CD4-positive, CD25-positive, alpha-beta regulatory T cell (primary cell): ENCODE results near the gene GHDC. TPM values are rescaled to one million over a fixed set of nuclear protein-coding genes. Genes with fewer than 3 reads are reported as not detected.
A peak's percentile ranks its signal among the peaks of the same experiment; 100 is the strongest.
"Not testable (repeated sequence)": the region's sequence is repeated elsewhere in the genome, so short reads cannot be mapped to it uniquely, and the experiment has no call there.

Experiments
- ATAC-seq, 2 donors: fragments of 150-1000 bp; cut with Tn5 transposase; one replicate each; pipeline ENCODE4 v1.10.0; 2021; ENCODE audit warnings: low read depth in 2 of 2, moderate number of reproducible peaks in 2 of 2, moderate library complexity in 1 of 2
- DNase-seq, 3 donors: peaks; one replicate each; pipeline versions ENCODE4 v3.0.0 to v3.0.0-alpha.2; 2012 to 2022; ENCODE audit warnings: mixed read lengths in 1 of 3
- H3K27ac ChIP-seq: one replicate; pipeline ENCODE4 v1.7.0; 2013; ENCODE audit warnings: mild to moderate bottlenecking, low read length; ENCODE audit not compliant: insufficient read depth, poor library complexity, severe bottlenecking
- H3K27me3 ChIP-seq: one replicate; pipeline ENCODE4 v1.7.0; 2013; ENCODE audit warnings: low read length; ENCODE audit not compliant: control insufficient read depth, insufficient read depth
- H3K36me3 ChIP-seq: one replicate; pipeline ENCODE4 v1.7.0; 2013; ENCODE audit warnings: mild to moderate bottlenecking, low read length, moderate library complexity; ENCODE audit not compliant: control insufficient read depth, insufficient read depth
- H3K4me1 ChIP-seq: 2 replicates; pipeline ENCODE4 v1.7.0; 2013; ENCODE audit warnings: mild to moderate bottlenecking, low read length; ENCODE audit not compliant: insufficient read depth, control insufficient read depth, poor library complexity, severe bottlenecking
- H3K4me3 ChIP-seq: one replicate; pipeline ENCODE4 v1.7.0; 2013; ENCODE audit warnings: low read depth, mild to moderate bottlenecking, low read length, moderate library complexity
- H3K9me3 ChIP-seq, 2 experiments: 1 replicate in 1 of 2; 2 replicates in 1 of 2; pipeline ENCODE4 v1.7.0; 2013; ENCODE audit warnings: low read length in 2 of 2, mild to moderate bottlenecking in 1 of 2, moderate library complexity in 1 of 2; ENCODE audit not compliant: control insufficient read depth in 2 of 2
- H3K27ac Mint-ChIP-seq, 3 donors: one replicate each; pipeline ENCODE4 v1.8.0; 2020 to 2022; ENCODE audit warnings: mild to moderate bottlenecking in 3 of 3, mixed read lengths in 3 of 3, moderate library complexity in 2 of 3
- H3K27me3 Mint-ChIP-seq: one replicate; pipeline ENCODE4 v1.8.0; 2022; ENCODE audit warnings: mild to moderate bottlenecking, mixed read lengths
- H3K36me3 Mint-ChIP-seq: one replicate; pipeline ENCODE4 v1.8.0; 2020; ENCODE audit warnings: mixed read lengths
- H3K4me1 Mint-ChIP-seq, 4 donors: one replicate each; pipeline ENCODE4 v1.8.0; 2020 to 2022; ENCODE audit warnings: mixed read lengths in 4 of 4, mild to moderate bottlenecking in 1 of 4
- H3K4me3 Mint-ChIP-seq, 4 donors: one replicate each; pipeline ENCODE4 v1.8.0; 2020 to 2022; ENCODE audit warnings: mild to moderate bottlenecking in 4 of 4, mixed read lengths in 4 of 4, moderate library complexity in 3 of 4
- H3K9me3 Mint-ChIP-seq, 7 donors: one replicate each; pipeline ENCODE4 v1.8.0; 2020 to 2022; ENCODE audit warnings: mixed read lengths in 7 of 7, mild to moderate bottlenecking in 3 of 7, moderate library complexity in 2 of 7
- polyA plus RNA-seq, 4 donors: library from polyadenylated mRNA; unstranded; fragments of 300-500 nt; fragmentation: Illumina TruSeq; gene quantifications; one replicate each; pipeline ENCODE4 v1.2.3, GENCODE V29; 2021
- total RNA-seq: library from RNA; stranded (reverse); gene quantifications from one replicate; pipeline ENCODE4 v1.2.3, GENCODE V29; 2022

GHDC gene
- total and polyA plus RNA-seq, 5 donors from 2014 or later: 11.1 to 17.8 (median 13.4) TPM

DNA sequence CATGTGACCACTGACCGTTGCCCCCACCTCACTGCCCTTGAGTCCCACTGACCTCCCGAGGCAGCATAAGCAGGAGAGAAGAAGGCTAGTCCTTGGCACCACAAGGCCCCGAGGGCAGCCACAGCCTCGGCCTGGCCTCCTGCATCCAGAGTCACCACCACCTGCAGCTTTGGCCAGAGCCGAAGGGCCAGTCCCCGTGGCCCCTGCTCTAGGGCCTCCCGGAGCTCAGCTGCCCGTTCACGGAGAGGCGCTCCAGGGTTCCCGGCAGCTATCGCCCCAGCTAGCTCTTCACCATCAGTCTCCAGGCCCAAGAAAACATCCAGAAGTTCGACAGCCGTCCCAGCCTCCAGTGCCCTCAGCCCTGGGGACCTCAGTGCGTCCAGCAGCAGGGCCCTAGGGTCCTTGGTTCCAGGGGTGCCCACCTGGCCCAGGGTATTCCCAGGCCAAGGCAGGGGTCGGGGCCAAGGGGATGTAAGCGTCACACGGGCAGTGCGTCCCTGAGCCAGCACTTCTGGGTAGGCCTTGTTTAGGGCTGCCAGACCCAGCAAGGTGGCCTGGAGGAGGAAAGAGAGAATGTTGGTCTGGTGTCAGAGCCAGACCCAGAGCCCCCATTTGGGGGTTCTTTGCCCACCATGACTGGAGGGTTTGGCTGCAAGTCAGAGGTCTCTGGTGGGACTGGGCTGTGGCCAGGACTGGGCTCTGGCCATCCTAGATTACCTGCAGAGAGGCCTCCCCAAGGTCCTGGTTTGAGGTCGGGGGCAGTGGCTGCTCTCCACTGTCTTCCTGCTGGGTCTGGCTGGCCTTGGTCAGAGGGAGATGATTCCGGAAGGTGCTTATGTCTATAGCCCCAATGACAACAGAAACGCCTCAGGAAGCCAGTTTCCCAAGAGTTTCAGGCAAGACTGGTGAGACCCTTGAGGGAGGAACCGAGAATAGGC lies 1.8 kb downstream of the GHDC start:
- Histone ChIP-seq H3K36me3 (no peaks in the 10 kb centered on the region), H3K27ac (no peak overlapping the region), H3K4me1 (peaks cover 18% of the 10 kb centered on the region), H3K4me3 (no peak overlapping the region), H3K27me3 (no peaks in the 10 kb centered on the region), H3K9me3 (no peaks in the 10 kb centered on the region)
- ATAC-seq (no peak), DNase-seq (no peak)
- Mint-ChIP-seq H3K36me3 (peaks cover 4% of the 10 kb centered on the region), H3K4me1 (peaks cover 5 to 39% (median 11%) of the 10 kb centered on the region in 4 donors), H3K27ac (peak overlapping the region in 1 of 3 donors; percentile 51), H3K27me3 (no peaks in the 10 kb centered on the region), H3K4me3 (peak overlapping the region; percentile 77 to 97 (median 96)), H3K9me3 (no peaks in the 10 kb centered on the region)

DNA sequence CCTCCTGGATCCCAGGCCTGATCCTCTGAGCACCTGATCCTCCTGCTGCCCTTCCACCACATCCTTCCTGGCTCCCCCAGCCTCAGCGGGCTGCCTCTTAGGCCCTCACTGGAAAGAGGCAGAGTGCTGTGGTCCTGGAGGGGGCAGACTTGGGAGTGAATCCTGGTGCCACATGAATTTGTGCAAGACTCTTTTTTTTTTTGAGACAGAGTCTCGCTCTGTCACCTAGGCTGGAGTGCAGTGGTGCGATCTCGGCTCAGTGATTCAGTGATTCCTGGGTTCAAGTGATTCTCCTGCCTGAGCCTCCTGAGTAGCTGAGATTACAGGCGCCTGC lies 3.1 kb downstream of the GHDC start:
- no peak overlapping the region for H3K4me3 Mint-ChIP-seq
- H3K9me3 Mint-ChIP-seq: no peaks in the 10 kb centered on the region
- no peaks in the 10 kb centered on the region for H3K27me3 ChIP-seq
- no peak overlapping the region for H3K4me3 ChIP-seq
- H3K27me3 Mint-ChIP-seq: no peaks in the 10 kb centered on the region
- peaks cover 18% of the 10 kb centered on the region for H3K4me1 ChIP-seq
- no peaks in the 10 kb centered on the region for H3K9me3 ChIP-seq
- H3K27ac Mint-ChIP-seq: no peak overlapping the region
- no peaks in the 10 kb centered on the region for H3K36me3 ChIP-seq
- DNase-seq: no peak
- peaks cover 4% of the 10 kb centered on the region for H3K36me3 Mint-ChIP-seq
- peaks cover 5 to 37% (median 11%) of the 10 kb centered on the region in 4 donors for H3K4me1 Mint-ChIP-seq
- ATAC-seq: no peak
- no peak overlapping the region for H3K27ac ChIP-seq

DNA sequence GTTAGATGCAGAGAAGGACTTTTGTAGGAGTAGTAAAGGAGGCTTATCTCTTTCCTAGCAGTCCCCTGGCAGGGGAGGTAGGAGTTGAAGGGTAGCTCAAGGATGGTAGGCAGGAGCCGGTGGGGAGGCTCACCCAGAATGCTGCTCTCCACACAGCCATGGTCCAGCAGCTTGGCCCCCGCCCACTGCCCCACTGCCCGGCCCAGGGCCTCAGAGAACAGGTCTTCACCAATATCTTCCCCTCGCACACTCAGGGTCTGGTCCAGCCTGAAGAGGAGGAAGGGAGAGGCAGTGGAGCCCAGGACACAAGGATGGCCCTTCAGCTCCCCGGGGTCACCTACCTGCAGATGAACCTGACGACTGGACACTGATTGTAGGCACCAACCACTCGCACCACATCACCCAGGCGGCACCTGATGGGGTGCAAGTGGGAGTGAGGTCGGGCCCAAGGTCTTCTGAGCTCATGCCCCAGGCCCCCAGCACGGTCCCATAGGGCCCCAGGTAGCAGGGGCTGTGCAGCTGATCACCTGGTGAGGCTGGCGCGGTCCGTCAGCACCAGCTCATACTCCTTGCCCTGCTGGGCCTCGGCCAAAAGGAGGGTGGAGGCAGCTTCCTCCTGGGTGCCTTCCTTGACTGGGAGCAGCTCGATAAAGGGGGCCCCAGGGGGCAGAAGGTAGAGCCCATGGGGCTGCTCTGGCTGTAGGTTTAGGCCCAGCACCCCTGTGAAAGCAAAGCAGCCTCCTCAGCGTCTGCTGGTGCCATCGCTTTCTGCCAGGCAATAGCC lies 3.6 kb downstream of the GHDC start:
- H3K4me3 Mint-ChIP-seq: peak overlapping the region in 2 of 4 donors; percentile 2 to 39
- no peak for DNase-seq
- no peak overlapping the region for H3K27ac Mint-ChIP-seq
- peaks cover 4% of the 10 kb centered on the region for H3K36me3 Mint-ChIP-seq
- Histone ChIP-seq H3K27ac (no peak overlapping the region), H3K36me3 (no peaks in the 10 kb centered on the region), H3K4me3 (no peak overlapping the region), H3K27me3 (no peaks in the 10 kb centered on the region), H3K4me1 (peaks cover 18% of the 10 kb centered on the region), H3K9me3 (no peaks in the 10 kb centered on the region)
- H3K27me3 Mint-ChIP-seq: no peaks in the 10 kb centered on the region
- ATAC-seq: no peak
- H3K4me1 Mint-ChIP-seq: peaks cover 5 to 36% (median 11%) of the 10 kb centered on the region in 4 donors
- no peaks in the 10 kb centered on the region for H3K9me3 Mint-ChIP-seq

DNA sequence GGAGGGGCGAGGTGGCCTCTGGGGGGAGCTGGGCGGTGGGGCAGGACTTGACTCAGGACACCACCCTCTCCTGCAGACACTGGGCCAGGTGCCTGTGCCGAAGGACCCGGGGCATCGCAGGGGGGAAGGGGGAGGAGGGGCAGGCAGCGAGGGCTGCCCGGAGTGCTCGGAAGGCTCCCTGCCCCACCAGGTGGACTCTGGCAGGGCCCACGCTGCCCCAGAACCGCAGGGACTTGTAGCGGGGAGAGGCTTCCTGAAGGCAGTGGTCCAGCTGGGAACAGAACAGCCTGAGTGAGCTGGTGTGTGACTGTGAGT lies 4.7 kb downstream of the GHDC start:
- H3K4me1 Mint-ChIP-seq: peaks cover 4 to 41% (median 15%) of the 10 kb centered on the region in 4 donors
- H3K27me3 ChIP-seq: no peaks in the 10 kb centered on the region
- H3K4me3 Mint-ChIP-seq: no peak overlapping the region
- no peaks in the 10 kb centered on the region for H3K27me3 Mint-ChIP-seq
- peaks cover 4% of the 10 kb centered on the region for H3K36me3 Mint-ChIP-seq
- H3K9me3 Mint-ChIP-seq: no peaks in the 10 kb centered on the region
- H3K4me3 ChIP-seq: no peak overlapping the region
- ATAC-seq (no peak), DNase-seq (no peak)
- H3K4me1 ChIP-seq: peaks cover 18% of the 10 kb centered on the region
- H3K27ac ChIP-seq: no peak overlapping the region
- H3K36me3 ChIP-seq: no peaks in the 10 kb centered on the region
- no peaks in the 10 kb centered on the region for H3K9me3 ChIP-seq
- H3K27ac Mint-ChIP-seq: no peak overlapping the region

DNA sequence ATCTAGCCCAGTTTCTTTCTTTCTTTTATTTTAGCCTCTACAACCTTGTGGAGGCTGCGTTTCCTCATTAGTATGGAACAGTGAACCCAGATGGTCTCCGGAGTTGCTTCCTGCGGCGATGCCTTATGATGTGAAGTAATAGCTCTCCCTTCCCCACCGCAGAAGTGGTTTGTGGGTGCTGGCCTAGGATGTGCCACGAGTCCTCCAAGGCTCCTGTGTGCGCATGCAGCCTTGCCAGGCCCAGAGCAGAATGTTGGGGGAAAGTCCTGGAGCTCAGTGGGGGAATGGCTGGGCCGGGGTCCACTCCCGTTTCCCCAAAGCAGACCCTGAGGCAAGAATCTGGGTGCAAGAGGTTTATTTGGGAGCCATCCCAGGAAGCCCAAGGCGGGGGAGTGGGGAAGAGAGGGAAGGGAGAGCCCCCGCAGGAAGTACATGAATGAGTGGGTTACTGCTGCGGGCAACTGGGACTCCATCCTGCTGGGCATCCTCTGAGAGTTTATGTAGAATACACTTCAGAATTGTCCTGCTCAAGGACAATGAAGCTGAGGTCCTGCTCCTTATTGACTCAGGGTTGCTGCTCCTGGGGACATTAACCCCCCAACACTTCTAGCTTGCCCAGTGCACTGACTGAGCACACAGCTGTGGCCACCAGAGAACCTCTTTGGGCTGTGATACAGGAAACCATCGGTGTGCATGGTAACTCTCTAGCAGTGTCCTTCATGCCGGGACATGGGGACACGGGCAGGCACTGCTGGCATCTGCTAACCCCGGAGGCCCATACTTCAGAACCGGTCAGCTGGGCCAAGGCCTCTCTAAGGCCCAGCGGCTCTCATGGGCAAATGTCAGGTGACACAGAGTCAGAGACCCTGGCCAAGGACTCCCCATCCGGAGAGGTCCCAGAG lies 5.3 kb downstream of the GHDC start:
- Histone ChIP-seq H3K36me3 (no peaks in the 10 kb centered on the region), H3K4me1 (peaks cover 19% of the 10 kb centered on the region), H3K27ac (no peak overlapping the region), H3K27me3 (no peaks in the 10 kb centered on the region), H3K9me3 (no peaks in the 10 kb centered on the region), H3K4me3 (no peak overlapping the region)
- Mint-ChIP-seq H3K4me1 (peaks cover 0 to 39% (median 13%) of the 10 kb centered on the region in 4 donors), H3K9me3 (no peaks in the 10 kb centered on the region), H3K36me3 (peaks cover 4% of the 10 kb centered on the region), H3K4me3 (peak overlapping the region in 1 of 4 donors; percentile 24), H3K27ac (no peak overlapping the region), H3K27me3 (no peaks in the 10 kb centered on the region)
- no peak for ATAC-seq
- no peak for DNase-seq

DNA sequence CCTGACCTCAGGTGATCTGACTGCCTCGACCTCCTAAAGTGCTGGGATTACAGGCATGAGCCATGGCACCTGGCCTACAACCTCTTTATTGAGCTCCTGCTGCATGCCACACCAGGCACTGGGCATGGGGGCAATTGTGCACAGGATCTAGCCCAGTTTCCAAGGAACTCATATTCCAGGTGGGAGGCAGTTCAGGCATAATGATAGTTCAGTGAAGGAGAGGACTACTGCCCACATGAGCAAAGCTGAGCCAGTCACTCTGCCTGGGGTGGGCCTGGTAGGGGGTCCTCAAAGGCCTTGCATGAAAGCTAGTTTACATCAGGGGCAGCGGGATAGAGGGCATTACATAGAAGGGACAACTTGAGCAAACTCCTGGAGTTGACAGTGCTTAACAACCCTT lies 6.5 kb downstream of the GHDC start:
- DNase-seq (no peak), ATAC-seq (no peak)
- Mint-ChIP-seq H3K9me3 (no peaks in the 10 kb centered on the region), H3K4me3 (peak overlapping the region in 2 of 4 donors; percentile 52 to 55), H3K27ac (no peak overlapping the region), H3K27me3 (peaks cover 7% of the 10 kb centered on the region), H3K36me3 (peaks cover 4% of the 10 kb centered on the region), H3K4me1 (peaks cover 5 to 38% (median 16%) of the 10 kb centered on the region in 4 donors)
- H3K27me3 ChIP-seq: no peaks in the 10 kb centered on the region
- H3K4me1 ChIP-seq: peaks cover 17% of the 10 kb centered on the region
- no peaks in the 10 kb centered on the region for H3K36me3 ChIP-seq
- H3K9me3 ChIP-seq: no peaks in the 10 kb centered on the region
- H3K27ac ChIP-seq: no peak overlapping the region
- H3K4me3 ChIP-seq: no peak overlapping the region

DNA sequence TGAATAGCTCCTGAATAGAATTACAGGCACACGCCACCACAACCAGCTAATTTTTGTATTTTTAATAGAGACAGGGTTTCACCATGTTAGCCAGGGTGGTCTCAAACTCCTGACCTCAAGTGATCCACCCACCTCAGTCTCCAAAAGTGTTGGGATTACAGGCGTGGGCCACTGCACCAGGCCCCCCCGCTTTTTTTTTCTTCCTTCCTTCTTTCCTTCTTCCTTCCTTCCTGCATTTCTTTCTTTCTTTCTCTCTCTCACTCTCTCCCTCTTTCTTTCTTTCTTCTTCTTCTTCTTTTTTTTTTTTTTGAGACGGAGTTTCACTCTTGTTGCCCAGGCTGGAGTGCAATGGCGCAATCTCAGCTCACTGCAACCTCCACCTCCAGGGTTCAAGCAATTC lies 8.1 kb downstream of the GHDC start:
- not testable (repeated sequence) for H3K36me3 ChIP-seq, DNase-seq, ATAC-seq, H3K27me3 ChIP-seq, H3K9me3 Mint-ChIP-seq, H3K27me3 Mint-ChIP-seq, H3K4me3 ChIP-seq, H3K27ac Mint-ChIP-seq, H3K27ac ChIP-seq, H3K36me3 Mint-ChIP-seq, H3K9me3 ChIP-seq
- H3K4me1 ChIP-seq: peaks cover 25% of the 10 kb centered on the region
- Mint-ChIP-seq H3K4me3 (peak overlapping the region in 3 of 4 donors; percentile 38 to 86 (median 52)), H3K4me1 (peaks cover 5 to 44% (median 20%) of the 10 kb centered on the region in 4 donors)
